Lung (tissue), 12 donors: ENCODE results near the gene ANKRD16. TPM values are rescaled to one million over a fixed set of nuclear protein-coding genes. Genes with fewer than 3 reads are reported as not detected.

Experiments used
- ATAC-seq: fragments of 200-7000 bp; cut with Tn5 transposase; one replicate; pipeline ENCODE4 v1.9.1; 2020; ENCODE audit warnings: moderate number of reproducible peaks; ENCODE audit not compliant: insufficient read depth, low FRiP score
- DNase-seq, 3 donors: peaks; one replicate each; pipeline ENCODE4 v3.0.0-alpha.2; 2013 to 2017
- H3K27ac ChIP-seq, 2 donors: one replicate each; pipeline ENCODE4 v1.5.1; 2013; ENCODE audit warnings: mild to moderate bottlenecking in 2 of 2, moderate library complexity in 2 of 2, control low read depth in 1 of 2, inconsistent platforms in 1 of 2, low read depth in 1 of 2, low read length in 1 of 2
- H3K27me3 ChIP-seq, 3 donors: one replicate each; pipeline ENCODE4 v1.5.1; 2013; ENCODE audit warnings: low read length in 2 of 3; ENCODE audit not compliant: control insufficient read depth in 3 of 3, insufficient read depth in 3 of 3
- H3K36me3 ChIP-seq, 4 donors: one replicate each; pipeline ENCODE4 v1.5.1; 2013; ENCODE audit warnings: low read length in 4 of 4, mild to moderate bottlenecking in 1 of 4, moderate library complexity in 1 of 4; ENCODE audit not compliant: control insufficient read depth in 4 of 4, insufficient read depth in 4 of 4
- H3K4me1 ChIP-seq, 5 donors: one replicate each; pipeline ENCODE4 v1.5.1; 2013; ENCODE audit warnings: low read length in 5 of 5, mild to moderate bottlenecking in 2 of 5, moderate library complexity in 1 of 5; ENCODE audit not compliant: control insufficient read depth in 5 of 5, insufficient read depth in 5 of 5
- H3K4me3 ChIP-seq: one replicate; pipeline ENCODE4 v1.5.1; 2013; ENCODE audit warnings: mild to moderate bottlenecking, control low read depth, moderate library complexity
- H3K9ac ChIP-seq, 2 donors: one replicate each; pipeline ENCODE4 v1.5.1; 2013; ENCODE audit warnings: low read length in 2 of 2, control low read depth in 1 of 2; ENCODE audit not compliant: insufficient read depth in 1 of 2
- H3K9me3 ChIP-seq, 4 donors: one replicate each; pipeline ENCODE4 v1.5.1; 2013; ENCODE audit warnings: low read length in 3 of 4, mild to moderate bottlenecking in 1 of 4, moderate library complexity in 1 of 4; ENCODE audit not compliant: control insufficient read depth in 4 of 4, insufficient read depth in 3 of 4
- CTCF ChIP-seq: IDR thresholded peaks from 2 replicates; pipeline ENCODE4 v1.5.1; 2012; ENCODE audit warnings: mild to moderate bottlenecking; ENCODE audit errors: control extremely low read depth, extremely low read depth
- WGBS, 2 donors: extraction: QIAGEN DNeasy Blood & Tissue Kit; methylation state at CpG; one replicate each; pipeline ENCODE4 v1.1.7; 2013; 5-methylcytosine and 5-hydroxymethylcytosine counted together
- polyA plus RNA-seq, 2 donors: library from polyadenylated mRNA; stranded (reverse); fragments of 200-250 nt; gene quantifications; one replicate each; pipeline ENCODE4 v1.2.1, GENCODE V29; 2013
- total RNA-seq, 2 donors: library from RNA; depleted of rRNA in 1 of 2; stranded (reverse); fragments of >200 nt in 1 of 2; gene quantifications; one replicate each; pipeline ENCODE4 v1.2.1, GENCODE V29; 2014 to 2021
- donor health status: control.
- donor health status: control.
- donor health status: Bipolar disorder and iron deficiency.
- donor health status: healthy.
- donor health status: DM: yes; HTN: yes; CAD: no.

ANKRD16 gene
- total and polyA plus RNA-seq, 4 donors, result 4.5 to 14.0 (median 6.4) TPM

DNA sequence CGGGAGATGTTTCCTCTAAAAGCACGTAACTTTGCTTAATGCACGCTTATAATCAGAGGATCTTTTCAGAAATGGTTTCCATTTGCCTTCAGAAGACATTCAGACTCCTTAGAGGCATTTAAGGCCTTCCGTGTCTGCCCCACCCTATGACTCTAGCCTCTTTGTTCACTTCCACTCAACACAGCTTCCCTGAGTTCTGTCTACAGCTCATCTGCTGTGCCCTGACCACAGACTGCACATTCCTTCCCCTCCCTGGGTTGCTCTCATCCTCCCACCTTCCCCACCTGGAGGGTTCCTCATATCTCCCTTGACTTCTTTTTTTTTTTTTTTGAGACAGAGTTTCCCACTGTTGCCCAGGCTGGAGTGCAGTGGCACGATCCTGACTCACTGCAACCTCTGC is 17.0 kb upstream of the ANKRD16 start:
- no peaks in the 10 kb centered on the region for H3K9me3 ChIP-seq
- WGBS, 2 donors, result 80 to 89% methylated on average over 5 of the region's 5 CpGs
- no peak overlapping the region for H3K4me3 ChIP-seq
- no peak overlapping the region for H3K27ac ChIP-seq
- ATAC-seq, result no peak
- DNase-seq, result no peak
- no peak overlapping the region for H3K9ac ChIP-seq
- H3K4me1 ChIP-seq, result peaks cover 0 to 6% (median 2%) of the 10 kb centered on the region in 5 donors
- peaks cover 8 to 36% (median 29%) of the 10 kb centered on the region in 4 donors for H3K36me3 ChIP-seq
- TF ChIP-seq CTCF, result no peak
- no peaks in the 10 kb centered on the region for H3K27me3 ChIP-seq

DNA sequence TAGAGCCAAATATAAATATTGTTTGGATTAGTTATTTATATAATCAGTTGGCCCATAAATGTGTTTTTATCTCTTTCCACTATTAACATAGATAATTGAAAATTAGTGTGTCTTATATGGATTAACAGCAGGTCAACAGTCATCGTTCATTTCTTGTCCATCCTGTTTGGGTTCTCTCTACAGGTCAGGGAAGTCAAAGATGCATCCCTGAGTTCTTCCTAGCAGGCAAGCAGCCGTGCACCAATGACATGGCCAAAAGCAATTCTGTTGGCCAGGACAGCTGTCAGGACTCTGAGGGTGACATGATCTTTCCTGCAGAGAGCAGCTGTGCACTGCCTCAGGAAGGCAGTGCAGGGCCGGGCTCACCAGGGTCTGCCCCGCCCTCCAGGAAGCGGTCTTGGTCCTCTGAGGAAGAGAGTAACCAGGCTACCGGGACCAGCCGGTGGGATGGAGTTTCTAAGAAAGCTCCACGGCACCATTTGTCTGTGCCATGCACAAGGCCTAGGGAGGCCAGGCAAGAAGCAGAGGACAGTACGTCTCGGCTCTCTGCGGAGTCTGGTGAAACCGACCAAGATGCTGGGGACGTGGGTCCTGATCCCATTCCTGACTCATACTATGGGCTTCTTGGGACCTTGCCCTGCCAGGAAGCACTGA is 16.3 kb upstream of the ANKRD16 start:
- H3K4me1 ChIP-seq, result peaks cover 0 to 6% (median 2%) of the 10 kb centered on the region in 5 donors
- 73 to 75% methylated on average over 13 of the region's 13 CpGs for WGBS, 2 donors
- H3K36me3 ChIP-seq, result peaks cover 8 to 29% (median 23%) of the 10 kb centered on the region in 4 donors
- DNase-seq, result peak in 1 of 3 donors; percentile 24
- H3K9me3 ChIP-seq, result no peaks in the 10 kb centered on the region
- ATAC-seq, result peak; percentile 77
- no peak overlapping the region for H3K27ac ChIP-seq
- no peaks in the 10 kb centered on the region for H3K27me3 ChIP-seq
- no peak overlapping the region for H3K4me3 ChIP-seq
- no peak overlapping the region for H3K9ac ChIP-seq
- no peak for TF ChIP-seq CTCF

- Histone ChIP-seq H3K9ac (no peak overlapping the region), H3K4me1 (peaks cover 0 to 6% (median 2%) of the 10 kb centered on the region in 5 donors), H3K36me3 (peaks cover 4 to 15% (median 12%) of the 10 kb centered on the region in 4 donors), H3K27ac (no peak overlapping the region), H3K4me3 (no peak overlapping the region), H3K27me3 (no peaks in the 10 kb centered on the region), H3K9me3 (no peaks in the 10 kb centered on the region)
- WGBS, 2 donors, result 67 to 69% methylated on average over 4 of the region's 4 CpGs
- ATAC-seq (no peak), DNase-seq (no peak)
- no peak for TF ChIP-seq CTCF
Measured at GRCh38 chr10:5904227-5904626, 14.5 kb upstream of the ANKRD16 start.
